Esophagus squamous epithelium (tissue), 4 donors: ENCODE measurements around the gene PRKN.

Experiments used
- CTCF ChIP-seq, 6 experiments: fragments of 450-650 bp in 4 of 6; fragments of 200-600 bp in 2 of 6; sonication (generic) in 2 of 6; IDR thresholded peaks; one replicate each; pipeline ENCODE4 v1.5.1; 2016 to 2019; ENCODE audit warnings: antibody characterized with exemption in 6 of 6, mild to moderate bottlenecking in 4 of 6, moderate library complexity in 4 of 6
- POLR2A ChIP-seq, 4 donors: fragments of 450-650 bp; IDR thresholded peaks; one replicate each; pipeline ENCODE4 v1.6.1; 2017; ENCODE audit warnings: antibody characterized with exemption in 4 of 4, mild to moderate bottlenecking in 4 of 4, moderate library complexity in 3 of 4

GRCh38 chr6:162576016-162576415 lies 151.6 kb downstream of the PRKN start:
- TF ChIP-seq POLR2A (IDR thresholded peaks at IDR 0.05) (no peak), CTCF (IDR thresholded peaks at IDR 0.05) (no peak)
